Transverse colon (tissue), 4 donors: ENCODE results near the gene ZDHHC18. TPM values are rescaled to one million over a fixed set of nuclear protein-coding genes. Genes with fewer than 3 reads are reported as not detected.

Experiments
- DNase-seq: peaks from one replicate; pipeline ENCODE4 v3.0.0-alpha.2; 2019
- H3K27ac ChIP-seq, 4 donors: fragments of 200-600 bp; sonication (generic); 2 replicates each; pipeline ENCODE4 v1.5.1; 2016 to 2018; ENCODE audit warnings: inconsistent platforms in 4 of 4
- H3K27me3 ChIP-seq: fragments of 200-600 bp; sonication (generic); 2 replicates; pipeline ENCODE4 v1.5.1; 2017; ENCODE audit warnings: inconsistent platforms
- H3K36me3 ChIP-seq, 4 donors: fragments of 200-600 bp; sonication (generic); 2 replicates each; pipeline ENCODE4 v1.5.1; 2017 to 2019; ENCODE audit warnings: inconsistent platforms in 4 of 4
- H3K4me1 ChIP-seq, 4 donors: fragments of 200-600 bp; sonication (generic); 2 replicates each; pipeline ENCODE4 v1.5.1; 2017 to 2020; ENCODE audit warnings: inconsistent platforms in 4 of 4
- H3K4me3 ChIP-seq, 4 donors: fragments of 200-600 bp; sonication (generic); 1 replicate in 1 of 4; 2 replicates in 3 of 4; pipeline versions ENCODE4 v1.5.1 to v1.6.1; 2017 to 2019; ENCODE audit warnings: inconsistent platforms in 4 of 4
- H3K9me3 ChIP-seq, 2 donors: fragments of 200-600 bp; sonication (generic); 2 replicates each; pipeline ENCODE4 v1.5.1; 2017 to 2019; ENCODE audit warnings: inconsistent platforms in 2 of 2
- EP300 ChIP-seq: sonication (generic); formaldehyde crosslinking; IDR thresholded peaks from one replicate; pipeline ENCODE4 v1.6.1; 2017; ENCODE audit warnings: antibody characterized with exemption, low read depth
- POLR2A ChIP-seq: fragments of 450-650 bp; IDR thresholded peaks from one replicate; pipeline ENCODE4 v1.6.1; 2016; ENCODE audit warnings: antibody characterized with exemption, mild to moderate bottlenecking, moderate library complexity
- POLR2AphosphoS5 ChIP-seq, 3 donors: sonication (generic); formaldehyde crosslinking; IDR thresholded peaks; one replicate each; pipeline ENCODE4 v1.6.1; 2016; ENCODE audit warnings: antibody characterized with exemption in 3 of 3
- WGBS, 2 donors: methylation state at CpG; one replicate each; pipeline ENCODE4 v1.1.5; 2018; ENCODE audit warnings: low coverage in 1 of 2; 5-methylcytosine and 5-hydroxymethylcytosine counted together
- in situ Hi-C, 4 donors: fragments of 200-750 bp; cut with MboI; loops; one replicate each; pipeline versions ENCODE4 v1.15.0 to v1.15.1; 2017; ENCODE audit warnings: low sequenced_read_pairs in 3 of 4, low pct_ligation_motif_present in 1 of 4, low pct_unique_long_range_greater_than_20kb in 1 of 4
- intact Hi-C: fragments of 100-400 bp; cut with DNase I; formaldehyde crosslinking; loops from one replicate; pipeline ENCODE4 v1.15.1; 2023; ENCODE audit warnings: low total_unique reads
- small RNA-seq, 4 donors: library from RNA; depleted of rRNA; stranded (forward); fragments of <200 nt; gene quantifications; one replicate each; pipeline ENCODE3, GENCODE V24; 2016
- total RNA-seq, 4 donors: library from RNA; depleted of rRNA; stranded (reverse); fragments of >200 nt; gene quantifications; one replicate each; pipeline ENCODE4 v1.1.0, GENCODE V29; 2016
- TF ChIP-seq, protein P1 (sequence below), 5 experiments: fragments of 200-600 bp in 3 of 5; fragments of 450-650 bp in 2 of 5; sonication (generic) in 3 of 5; IDR thresholded peaks; 1 replicate in 2 of 5; 2 replicates in 3 of 5; pipeline ENCODE4 v1.5.1; 2016 to 2017; ENCODE audit warnings: antibody characterized with exemption in 5 of 5, inconsistent platforms in 3 of 5, mild to moderate bottlenecking in 2 of 5, moderate library complexity in 1 of 5

ZDHHC18 gene
- total RNA-seq, 4 donors from 2014 or later: 4.4 to 37.3 (median 28.0) TPM

DNA sequence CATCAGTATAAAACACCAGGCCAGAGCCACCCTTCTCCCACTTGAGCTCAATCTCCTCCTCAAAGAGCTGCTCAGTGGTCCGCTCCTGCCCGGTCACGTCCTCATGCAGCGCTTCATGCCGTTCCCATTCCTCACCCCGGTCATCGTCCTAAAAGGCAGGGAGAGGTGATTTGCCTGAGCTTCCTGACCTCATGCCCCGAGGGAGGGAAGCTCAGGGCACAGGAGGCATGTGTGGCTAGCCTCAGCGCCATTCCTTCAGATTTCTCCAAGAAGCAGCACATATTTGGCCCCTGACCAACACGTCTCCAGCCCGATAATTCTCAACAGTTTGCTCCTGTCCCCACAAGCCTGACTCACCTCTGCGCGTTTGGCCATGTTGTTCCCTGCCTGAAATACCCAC is 67.8 kb downstream of the ZDHHC18 start:
- H3K4me3 ChIP-seq: no peak overlapping the region
- TF ChIP-seq EP300: no peak
- peaks cover 0 to 25% (median 8%) of the 10 kb centered on the region in 4 donors for H3K36me3 ChIP-seq
- 92 to 100% methylated on average over 2 to 13 of the region's 13 CpGs for WGBS, 2 donors
- no peaks in the 10 kb centered on the region for H3K9me3 ChIP-seq
- DNase-seq: no peak
- in situ Hi-C loops: loop anchor here in 1 of 4 donors (25.0 kb wide), 1 partner anchor 307 kb away; no protein-coding TSS in a partner anchor
- intact Hi-C loops: no loop called here
- H3K27me3 ChIP-seq: no peaks in the 10 kb centered on the region
- H3K4me1 ChIP-seq: peaks cover 2 to 21% (median 17%) of the 10 kb centered on the region in 4 donors
- no peak overlapping the region for H3K27ac ChIP-seq

DNA sequence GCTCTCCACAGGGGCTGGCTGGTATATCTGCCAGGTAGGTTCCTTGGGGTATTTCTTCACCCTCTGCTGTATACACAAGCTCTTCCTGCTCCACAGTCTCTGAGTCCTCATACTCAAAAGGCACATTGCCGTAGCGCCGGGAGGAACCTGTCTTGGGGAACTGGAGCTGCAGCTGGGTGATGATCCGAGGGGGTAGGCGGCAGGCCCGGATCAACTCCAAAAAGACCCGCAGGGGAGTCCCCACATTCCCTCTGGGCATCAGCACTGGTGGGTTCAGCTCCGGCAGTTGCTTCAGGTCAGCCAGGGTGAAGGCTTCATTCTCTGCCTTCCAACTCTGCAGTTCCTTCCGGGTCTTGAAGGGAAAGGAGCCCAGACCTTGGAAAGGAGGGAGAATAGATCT is 70.9 kb downstream of the ZDHHC18 start:
- DNase-seq: no peak
- Histone ChIP-seq H3K27ac (no peak overlapping the region), H3K4me1 (peaks cover 8 to 23% (median 19%) of the 10 kb centered on the region in 4 donors), H3K9me3 (no peaks in the 10 kb centered on the region), H3K36me3 (peaks cover 0 to 20% (median 6%) of the 10 kb centered on the region in 4 donors), H3K27me3 (no peaks in the 10 kb centered on the region), H3K4me3 (no peak overlapping the region)
- 97% methylated on average over 9 of the region's 9 CpGs; no CpG with 5 or more reads in 1 of the 2 donors for WGBS, 2 donors
- TF ChIP-seq POLR2AphosphoS5 (IDR thresholded peaks at IDR 0.05) (no peak), EP300 (no peak), POLR2A (no peak)
- TF ChIP-seq, protein P1, sequence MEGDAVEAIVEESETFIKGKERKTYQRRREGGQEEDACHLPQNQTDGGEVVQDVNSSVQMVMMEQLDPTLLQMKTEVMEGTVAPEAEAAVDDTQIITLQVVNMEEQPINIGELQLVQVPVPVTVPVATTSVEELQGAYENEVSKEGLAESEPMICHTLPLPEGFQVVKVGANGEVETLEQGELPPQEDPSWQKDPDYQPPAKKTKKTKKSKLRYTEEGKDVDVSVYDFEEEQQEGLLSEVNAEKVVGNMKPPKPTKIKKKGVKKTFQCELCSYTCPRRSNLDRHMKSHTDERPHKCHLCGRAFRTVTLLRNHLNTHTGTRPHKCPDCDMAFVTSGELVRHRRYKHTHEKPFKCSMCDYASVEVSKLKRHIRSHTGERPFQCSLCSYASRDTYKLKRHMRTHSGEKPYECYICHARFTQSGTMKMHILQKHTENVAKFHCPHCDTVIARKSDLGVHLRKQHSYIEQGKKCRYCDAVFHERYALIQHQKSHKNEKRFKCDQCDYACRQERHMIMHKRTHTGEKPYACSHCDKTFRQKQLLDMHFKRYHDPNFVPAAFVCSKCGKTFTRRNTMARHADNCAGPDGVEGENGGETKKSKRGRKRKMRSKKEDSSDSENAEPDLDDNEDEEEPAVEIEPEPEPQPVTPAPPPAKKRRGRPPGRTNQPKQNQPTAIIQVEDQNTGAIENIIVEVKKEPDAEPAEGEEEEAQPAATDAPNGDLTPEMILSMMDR (IDR thresholded peaks at IDR 0.05): no peak
- in situ Hi-C loops: loop anchor here in 1 of 4 donors (25.0 kb wide), 1 partner anchor 310 kb away; no protein-coding TSS in a partner anchor
- intact Hi-C loops: no loop called here

DNA sequence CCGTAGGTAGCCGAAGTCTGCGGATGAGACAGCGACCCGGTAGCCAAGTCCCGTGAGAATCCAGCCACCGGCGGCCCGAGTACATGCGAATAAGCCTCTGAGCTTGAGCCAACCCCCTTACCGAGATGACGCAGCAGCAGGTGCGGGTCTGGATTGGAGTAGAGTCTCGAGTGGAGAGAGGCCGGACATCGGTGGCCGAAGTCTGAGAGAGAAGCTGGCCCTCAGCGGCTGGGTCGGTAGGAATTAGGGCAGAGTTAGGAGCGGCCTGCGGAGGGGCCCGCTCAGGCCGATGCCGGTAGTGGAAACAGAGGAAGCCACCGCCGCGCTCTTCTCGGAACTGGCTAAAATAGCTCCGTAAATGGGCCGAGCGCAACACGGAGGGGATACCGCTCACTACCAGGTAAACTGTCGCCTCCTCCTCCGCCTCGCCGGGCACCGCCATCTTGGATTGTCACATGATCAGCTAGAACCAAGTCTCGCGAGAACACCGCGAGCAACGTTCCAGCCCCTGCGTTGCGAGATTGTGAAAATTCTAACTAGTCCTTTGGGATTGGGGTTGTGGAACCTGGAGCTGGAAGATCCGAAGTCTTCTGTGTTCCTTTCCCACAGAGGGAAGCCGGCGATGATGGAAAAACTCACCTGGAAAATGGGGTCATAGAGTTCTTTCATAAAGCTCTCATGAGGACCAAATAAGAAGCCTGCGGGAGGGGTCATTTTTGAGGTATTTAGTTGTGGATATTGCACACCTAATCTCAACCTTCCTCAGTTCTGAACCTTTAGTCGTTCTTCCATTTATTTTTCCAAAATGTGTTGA is 73.7 kb downstream of the ZDHHC18 start, which contains the start of gene GPATCH3:
GPATCH3 (minus strand) TSS at position 467 of the 814 bp plus-strand sequence; CDS start at position 442, 25 bp downstream.
- Histone ChIP-seq H3K36me3 (peaks cover 0 to 8% (median 4%) of the 10 kb centered on the region in 4 donors), H3K27ac (peak within 1 kb of the TSS; percentile 85 to 90 (median 89)), H3K4me1 (peaks cover 8 to 23% (median 19%) of the 10 kb centered on the region in 4 donors), H3K4me3 (peak within 1 kb of the TSS; percentile 62 to 96 (median 71)), H3K9me3 (no peaks in the 10 kb centered on the region), H3K27me3 (no peaks in the 10 kb centered on the region)
- in situ Hi-C loops: no loop called here
- TF ChIP-seq POLR2AphosphoS5 (IDR thresholded peaks at IDR 0.05) (peak; percentile 75 to 88 (median 80)), EP300 (no peak), POLR2A (peak; percentile 79)
- WGBS, 2 donors: 0 to 1% methylated on average over 2 to 48 of the region's 50 CpGs
- intact Hi-C loops: no loop called here
- DNase-seq: peak; percentile 93

DNA sequence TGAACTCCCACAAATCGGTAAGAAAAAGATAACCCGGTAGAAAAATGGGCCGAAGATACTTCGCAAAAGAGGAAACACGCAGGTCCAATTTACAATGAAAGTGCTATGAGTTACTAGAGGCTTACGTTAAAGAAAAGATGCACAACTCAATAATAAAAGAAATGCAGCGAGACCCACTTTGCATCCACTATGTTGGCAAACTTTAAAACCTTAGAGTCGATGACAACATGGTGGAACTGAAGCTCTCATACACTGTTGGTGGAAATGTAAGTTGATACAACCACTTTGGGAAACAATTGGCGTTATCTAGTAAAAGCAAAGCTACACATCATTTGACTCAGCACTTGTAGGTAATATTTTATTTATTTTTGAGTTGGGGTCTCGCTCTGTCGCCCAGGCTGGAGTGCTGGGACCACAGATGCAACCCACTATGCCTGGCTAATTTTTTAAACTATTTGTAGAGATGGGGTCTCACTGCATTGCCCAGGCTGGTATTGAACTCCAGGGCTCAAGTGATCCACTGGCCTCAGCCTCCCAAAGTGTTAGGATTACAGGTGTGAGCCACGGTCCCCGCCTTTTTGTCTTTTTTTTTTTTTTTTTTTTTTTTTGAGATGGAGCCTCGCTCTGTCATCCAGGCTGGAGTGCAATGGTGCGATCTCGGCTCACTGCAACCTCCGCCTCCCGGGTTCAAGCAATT is 74.5 kb downstream of the ZDHHC18 start:
- intact Hi-C loops (no loop called here), in situ Hi-C loops (no loop called here)
- Histone ChIP-seq H3K9me3 (no peaks in the 10 kb centered on the region), H3K4me1 (peaks cover 8 to 27% (median 19%) of the 10 kb centered on the region in 4 donors), H3K27me3 (no peaks in the 10 kb centered on the region), H3K27ac (peak overlapping the region; percentile 85 to 90 (median 89)), H3K4me3 (peak overlapping the region; percentile 62 to 96 (median 71)), H3K36me3 (peaks cover 0 to 8% (median 2%) of the 10 kb centered on the region in 4 donors)
- no peak for DNase-seq
- WGBS, 2 donors: 61 to 73% methylated on average over 11 to 17 of the region's 18 CpGs
- TF ChIP-seq POLR2A: no peak
- TF ChIP-seq, protein P1 (IDR thresholded peaks at IDR 0.05): no peak
- no peak for TF ChIP-seq EP300

Small RNA genes within 50 kb of the gene (small RNA-seq; reads per million reads assigned to genes)
- gene RN7SL165P: 0 reads per million in 4 donors

Other genes with a start within 250 kb of the ZDHHC18 start
- 10 to 100 TPM; 43.4 to 72.0 (median 53.1) TPM for gene ARID1A, start 130.7 kb upstream of the ZDHHC18 start, total RNA-seq
- gene PIGV, start 38.7 kb upstream of the ZDHHC18 start, total RNA-seq: 10 to 100 TPM; 16.1 to 32.2 (median 24.2) TPM
- 100 to 1,000 TPM in 3 of 4 donors, 10 to 100 TPM in 1; 50.2 to 197 (median 163) TPM for gene SFN, start 36.5 kb downstream of the ZDHHC18 start, total RNA-seq
- 10 to 100 TPM; 14.7 to 75.2 (median 28.7) TPM for gene GPN2, start 63.6 kb downstream of the ZDHHC18 start, total RNA-seq
- 10 to 100 TPM in 2 of 4 donors, 1 to 10 TPM in 2; 3.2 to 35.9 (median 10.7) TPM for gene GPATCH3, start 73.8 kb downstream of the ZDHHC18 start, total RNA-seq
- gene NR0B2, start 87.3 kb downstream of the ZDHHC18 start, total RNA-seq: 1 to 10 TPM in 1 of 4 donors, under 1 TPM in 1, not detected in 2; 0.95 to 2.7 TPM
- gene NUDC, start 95.1 kb downstream of the ZDHHC18 start, total RNA-seq: 10 to 100 TPM; 10.8 to 39.9 (median 27.6) TPM
- gene KDF1, start 133.8 kb downstream of the ZDHHC18 start, total RNA-seq: 10 to 100 TPM; 11.6 to 36.2 (median 29.8) TPM
- gene TRNP1, start 167.0 kb downstream of the ZDHHC18 start, total RNA-seq: 1 to 10 TPM in 2 of 4 donors, under 1 TPM in 1, not detected in 1; 0.80 to 4.1 (median 2.3) TPM
- gene TENT5B, start 186.2 kb downstream of the ZDHHC18 start, total RNA-seq: 10 to 100 TPM in 1 of 4 donors, 1 to 10 TPM in 3; 5.2 to 22.5 (median 8.3) TPM